OCI-LY1 (cell line): ENCODE data around the gene OTOF.

Source experiments
- CTCF ChIP-seq: fragments of 200-600 bp; sonication (generic), shearing (Covaris generic); IDR thresholded peaks from 2 replicates; pipeline ENCODE4 v1.5.1; 2017; ENCODE audit warnings: mild to moderate bottlenecking, antibody characterized with exemption, low read length, moderate library complexity, mixed read lengths
- EZH2 ChIP-seq: fragments of 200-600 bp; sonication (generic), shearing (Covaris generic); IDR thresholded peaks from 2 replicates; pipeline ENCODE4 v1.8.0; 2017; ENCODE audit warnings: borderline replicate concordance, mixed run types, mild to moderate bottlenecking, antibody characterized with exemption, low read length, moderate library complexity, mixed read lengths

DNA sequence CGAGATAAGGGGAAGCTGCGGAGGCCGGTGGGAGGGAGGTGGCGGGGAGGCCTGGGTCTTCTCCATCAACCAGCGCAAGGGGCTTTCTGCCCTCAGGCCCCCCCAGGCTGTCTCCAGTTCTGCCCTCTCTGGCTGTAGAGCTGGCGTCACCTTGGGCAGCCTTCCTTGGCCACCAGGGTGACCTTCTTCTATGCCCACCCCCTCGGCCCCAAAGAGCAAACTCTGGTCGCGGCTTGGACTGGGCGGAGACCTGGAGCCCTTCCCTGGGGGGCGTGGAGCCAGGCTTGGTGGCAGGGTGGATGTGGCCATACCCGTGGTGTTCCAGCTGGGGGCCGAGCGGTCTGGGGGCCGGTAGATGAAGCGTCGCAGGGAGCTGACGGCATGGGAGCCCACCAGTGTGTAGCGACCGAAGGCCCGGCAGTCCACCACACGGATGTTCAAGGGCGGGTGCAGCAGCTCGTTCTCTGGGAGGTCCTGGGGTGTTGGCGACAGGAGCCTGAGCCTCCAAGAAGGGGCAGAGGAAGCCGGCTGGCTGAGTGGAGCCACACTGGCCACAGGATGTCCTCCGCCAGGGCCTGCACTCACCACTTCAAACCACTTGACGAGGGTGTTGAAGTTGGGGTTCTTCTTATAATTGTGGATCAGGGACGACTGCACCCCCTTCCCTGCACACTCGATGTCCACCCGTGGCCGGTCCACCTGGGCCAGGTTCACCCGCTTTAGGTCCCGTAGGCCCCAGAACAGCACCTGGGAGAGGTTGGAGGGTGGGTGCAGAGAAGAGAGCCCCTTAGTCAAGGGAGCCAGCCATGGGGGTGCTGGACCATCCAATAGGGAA is 4.9 kb downstream of the OTOF start:
- no peak for TF ChIP-seq CTCF
- no peak for TF ChIP-seq EZH2
